Measurements from ENCODE around the gene ACR. TPM values are rescaled to one million over a fixed set of nuclear protein-coding genes. Genes with fewer than 3 reads are reported as not detected.
A peak's percentile ranks its signal among the peaks of the same experiment; 100 is the strongest.
"Not testable (repeated sequence)": the region's sequence is repeated elsewhere in the genome, so short reads cannot be mapped to it uniquely, and the experiment has no call there.

The ACR gene
- total and polyA plus RNA-seq, 9 donors, result 0.09 to 0.46 (median 0.19) TPM

GRCh38 chr22:50732681-50733080, 5.3 kb upstream of the ACR start:
- peaks cover 2% of the 10 kb centered on the region for H3K36me3 ChIP-seq (ENCODE audit: control insufficient read depth, insufficient read depth, low read length)
- H3K4me1 ChIP-seq (ENCODE audit: control insufficient read depth, insufficient read depth, low read length), result peaks cover 18% of the 10 kb centered on the region
- peaks cover 46% of the 10 kb centered on the region for H3K27me3 ChIP-seq (ENCODE audit: control insufficient read depth, insufficient read depth, low read length)
- WGBS (ENCODE audit: insufficient coverage), result 91% methylated on average over 4 of the region's 12 CpGs
- H3K9me3 ChIP-seq (replicated peaks; ENCODE audit: control insufficient read depth, low read depth, low read length), result no peaks in the 10 kb centered on the region
- H3K27ac ChIP-seq (ENCODE audit: low read length), result no peak overlapping the region
- no peak overlapping the region for H3K4me3 ChIP-seq (ENCODE audit: low read length)
- DNase-seq, result no peak

DNA sequence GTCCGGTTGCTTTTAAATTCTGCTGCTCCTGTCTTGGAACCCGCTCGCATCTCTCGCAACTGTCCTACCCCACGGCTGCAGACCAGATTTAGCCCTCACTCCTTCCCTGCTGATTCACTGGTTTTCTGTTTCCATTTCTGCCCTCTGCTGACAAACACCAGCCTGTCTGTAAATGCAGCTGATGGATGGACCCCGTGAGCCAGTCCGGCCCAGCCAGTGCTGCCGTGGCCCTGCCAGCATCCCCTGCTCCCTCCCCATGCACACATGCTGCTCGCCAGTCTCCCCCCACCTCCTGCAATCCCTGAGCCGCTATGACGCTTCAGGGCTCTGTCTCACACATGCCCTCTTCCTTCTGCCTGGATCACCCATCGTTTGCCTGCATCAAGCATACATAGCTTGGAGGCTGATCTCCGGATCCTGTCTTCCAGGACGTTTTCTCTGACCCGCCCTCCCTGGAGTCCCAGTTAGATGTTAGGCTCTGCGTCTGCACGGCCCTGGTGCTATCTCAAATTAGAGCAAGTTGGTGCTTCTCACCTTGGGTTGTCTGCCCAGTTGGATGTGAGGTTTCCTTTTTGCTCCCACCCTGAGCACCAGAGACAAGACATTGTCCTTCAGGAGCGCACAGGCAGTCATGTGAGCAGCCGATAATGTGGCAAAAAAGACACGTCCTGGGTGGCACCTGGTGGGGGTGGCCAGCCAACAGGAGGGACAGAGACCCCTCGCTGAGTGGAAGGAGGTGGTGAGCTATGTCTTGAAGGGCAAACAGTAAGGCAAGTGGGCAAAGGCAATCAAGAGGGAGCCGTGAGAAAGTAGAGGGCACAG, 4.3 kb upstream of the ACR start:
- H3K36me3 ChIP-seq (ENCODE audit: control insufficient read depth, insufficient read depth, low read length), result no peaks in the 10 kb centered on the region
- peaks cover 18% of the 10 kb centered on the region for H3K4me1 ChIP-seq (ENCODE audit: control insufficient read depth, insufficient read depth, low read length)
- 28% methylated on average over 20 of the region's 22 CpGs for WGBS (ENCODE audit: insufficient coverage)
- H3K27ac ChIP-seq (ENCODE audit: low read length), result no peak overlapping the region
- H3K4me3 ChIP-seq (ENCODE audit: low read length), result no peak overlapping the region
- no peak for DNase-seq
- H3K9me3 ChIP-seq (replicated peaks; ENCODE audit: control insufficient read depth, low read depth, low read length), result no peaks in the 10 kb centered on the region
- H3K27me3 ChIP-seq (ENCODE audit: control insufficient read depth, insufficient read depth, low read length), result peaks cover 50% of the 10 kb centered on the region

GRCh38 chr22:50734343-50734771, 3.6 kb upstream of the ACR start:
- H3K9me3 ChIP-seq (replicated peaks; ENCODE audit: control insufficient read depth, low read depth, low read length), result no peaks in the 10 kb centered on the region
- no peak overlapping the region for H3K27ac ChIP-seq (ENCODE audit: low read length)
- H3K27me3 ChIP-seq (ENCODE audit: control insufficient read depth, insufficient read depth, low read length), result peaks cover 53% of the 10 kb centered on the region
- no peak for DNase-seq
- 70% methylated on average over 7 of the region's 10 CpGs for WGBS (ENCODE audit: insufficient coverage)
- H3K36me3 ChIP-seq (ENCODE audit: control insufficient read depth, insufficient read depth, low read length), result no peaks in the 10 kb centered on the region
- no peak overlapping the region for H3K4me3 ChIP-seq (ENCODE audit: low read length)
- peaks cover 18% of the 10 kb centered on the region for H3K4me1 ChIP-seq (ENCODE audit: control insufficient read depth, insufficient read depth, low read length)

DNA sequence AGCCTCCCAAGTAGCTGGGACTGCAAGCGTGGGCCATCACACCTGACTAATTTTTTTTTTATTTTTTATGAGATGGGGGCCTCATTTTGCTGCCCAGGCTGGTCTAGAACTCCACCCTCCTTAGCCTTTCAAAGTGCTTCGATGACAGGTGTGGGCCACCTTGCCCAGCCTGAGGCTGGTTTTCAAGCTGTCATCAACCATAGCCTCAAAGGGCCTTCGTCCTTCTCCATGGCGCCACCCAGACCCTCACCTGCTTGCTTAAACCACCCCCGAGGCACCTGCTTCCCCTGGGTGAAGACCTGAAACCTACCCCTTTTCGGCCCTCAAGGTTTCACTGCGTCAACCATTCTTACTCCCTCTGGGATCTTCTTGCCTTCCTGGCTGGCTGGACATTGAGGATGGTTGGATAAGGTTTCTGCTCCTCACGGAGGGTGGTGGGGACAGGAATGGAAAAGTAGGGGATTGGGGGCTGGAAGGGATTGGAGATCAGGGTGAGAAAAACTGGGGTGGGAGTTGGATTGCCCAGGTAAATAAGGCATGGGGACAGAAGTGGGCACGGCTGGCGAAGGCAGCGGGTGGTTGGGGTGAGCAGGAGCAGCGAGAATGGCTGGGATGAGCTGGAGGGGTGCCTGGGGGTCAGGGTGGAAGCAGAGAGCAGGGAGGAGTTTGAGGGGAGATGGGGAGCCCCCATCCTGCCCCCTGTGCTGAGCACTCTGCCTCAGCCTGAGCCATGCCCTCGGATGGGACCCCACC, 2.8 kb upstream of the ACR start:
- H3K27me3 ChIP-seq (ENCODE audit: control insufficient read depth, insufficient read depth, low read length), result peaks cover 48% of the 10 kb centered on the region
- 81% methylated on average over 9 of the region's 13 CpGs for WGBS (ENCODE audit: insufficient coverage)
- no peak for DNase-seq

DNA sequence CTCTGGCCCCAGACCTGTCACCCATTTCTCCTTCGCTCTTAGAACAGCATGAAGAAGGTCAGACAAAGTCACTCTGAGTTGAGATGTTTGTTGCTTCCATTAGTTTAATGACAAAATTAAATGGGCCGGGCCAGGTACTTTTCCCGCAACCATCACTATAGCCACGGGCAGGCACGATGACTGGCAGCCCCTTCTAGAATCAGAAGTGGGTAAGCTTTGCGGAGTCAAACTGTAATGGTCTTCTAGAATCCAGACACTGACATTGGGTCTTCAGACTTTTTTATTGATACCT, 2.3 kb upstream of the ACR start:
- no peak for DNase-seq
- 95% methylated on average over 3 of the region's 6 CpGs for WGBS (ENCODE audit: insufficient coverage)
- no peak overlapping the region for H3K4me3 ChIP-seq (ENCODE audit: low read length)
- H3K27me3 ChIP-seq (ENCODE audit: control insufficient read depth, insufficient read depth, low read length), result peaks cover 44% of the 10 kb centered on the region
- H3K36me3 ChIP-seq (ENCODE audit: control insufficient read depth, insufficient read depth, low read length), result no peaks in the 10 kb centered on the region
- no peak overlapping the region for H3K27ac ChIP-seq (ENCODE audit: low read length)
- H3K4me1 ChIP-seq (ENCODE audit: control insufficient read depth, insufficient read depth, low read length), result peaks cover 11% of the 10 kb centered on the region
- H3K9me3 ChIP-seq (replicated peaks; ENCODE audit: control insufficient read depth, low read depth, low read length), result no peaks in the 10 kb centered on the region

More for the DNA sequence above, 2.8 kb upstream of the ACR start:
- Histone ChIP-seq H3K4me3 (ENCODE audit: low read length) (no peak overlapping the region), H3K36me3 (ENCODE audit: control insufficient read depth, insufficient read depth, low read length) (no peaks in the 10 kb centered on the region), H3K27ac (ENCODE audit: low read length) (no peak overlapping the region), H3K4me1 (ENCODE audit: control insufficient read depth, insufficient read depth, low read length) (peaks cover 15% of the 10 kb centered on the region), H3K9me3 (replicated peaks; ENCODE audit: control insufficient read depth, low read depth, low read length) (no peaks in the 10 kb centered on the region)

DNA sequence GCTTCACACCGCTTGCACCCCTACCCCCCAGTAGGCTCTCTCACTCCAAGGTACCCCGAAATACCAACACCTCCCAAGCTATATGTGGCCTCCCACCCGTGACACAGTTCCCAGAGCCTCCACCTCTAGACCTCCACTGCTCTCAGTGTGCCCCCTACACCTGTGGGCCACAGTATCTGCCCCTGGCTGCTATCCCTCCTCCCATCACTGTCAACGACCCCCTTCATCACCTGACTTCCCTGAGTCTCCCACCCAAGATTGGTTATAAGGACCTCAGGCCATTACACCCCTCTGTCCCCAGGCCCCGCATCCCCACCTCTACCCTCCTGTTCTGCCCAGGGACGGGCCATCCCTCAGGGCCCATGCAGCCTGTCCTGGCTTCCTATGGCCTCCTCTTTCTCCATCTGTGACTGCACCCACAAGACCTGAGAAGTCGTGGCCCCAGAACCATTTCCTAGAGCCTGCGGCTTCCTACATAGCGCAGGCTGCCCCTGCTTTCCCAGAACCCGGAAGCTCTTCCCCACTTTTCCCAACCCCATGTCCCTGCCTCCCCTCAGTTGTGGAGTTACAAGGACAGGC, 734 bp downstream of the ACR start:
- 78% methylated on average over 10 of the region's 10 CpGs for WGBS (ENCODE audit: insufficient coverage)
- H3K27me3 ChIP-seq (ENCODE audit: control insufficient read depth, insufficient read depth, low read length), result peaks cover 21% of the 10 kb centered on the region
- DNase-seq, result no peak
- no peaks in the 10 kb centered on the region for H3K36me3 ChIP-seq (ENCODE audit: control insufficient read depth, insufficient read depth, low read length)
- no peaks in the 10 kb centered on the region for H3K4me1 ChIP-seq (ENCODE audit: control insufficient read depth, insufficient read depth, low read length)
- H3K9me3 ChIP-seq (replicated peaks; ENCODE audit: control insufficient read depth, low read depth, low read length), result no peaks in the 10 kb centered on the region
- H3K27ac ChIP-seq (ENCODE audit: low read length), result no peak overlapping the region
- no peak overlapping the region for H3K4me3 ChIP-seq (ENCODE audit: low read length)

DNA sequence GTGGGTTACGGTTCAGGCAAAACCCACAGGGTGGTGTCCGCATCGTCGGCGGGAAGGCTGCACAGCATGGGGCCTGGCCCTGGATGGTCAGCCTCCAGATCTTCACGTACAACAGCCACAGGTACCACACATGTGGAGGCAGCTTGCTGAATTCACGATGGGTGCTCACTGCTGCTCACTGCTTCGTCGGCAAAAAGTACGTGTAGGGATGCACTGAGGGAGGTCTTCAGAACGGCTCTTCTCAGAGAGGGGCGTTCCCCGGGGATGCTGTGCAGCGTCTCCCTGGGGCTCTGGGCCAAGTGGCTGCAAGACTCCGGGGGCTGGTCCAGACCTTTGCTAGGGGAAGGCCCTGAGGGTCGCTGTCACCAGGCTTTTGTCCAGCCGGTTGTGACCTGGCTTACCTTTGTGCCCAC, 1.3 kb downstream of the ACR start:
- Histone ChIP-seq H3K9me3 (replicated peaks; ENCODE audit: control insufficient read depth, low read depth, low read length) (no peaks in the 10 kb centered on the region), H3K27ac (ENCODE audit: low read length) (no peak overlapping the region), H3K36me3 (ENCODE audit: control insufficient read depth, insufficient read depth, low read length) (no peaks in the 10 kb centered on the region), H3K4me1 (ENCODE audit: control insufficient read depth, insufficient read depth, low read length) (no peaks in the 10 kb centered on the region), H3K4me3 (ENCODE audit: low read length) (no peak overlapping the region), H3K27me3 (ENCODE audit: control insufficient read depth, insufficient read depth, low read length) (peaks cover 16% of the 10 kb centered on the region)
- WGBS (ENCODE audit: insufficient coverage), result 56% methylated on average over 16 of the region's 17 CpGs
- no peak for DNase-seq

- no peaks in the 10 kb centered on the region for H3K4me1 ChIP-seq (ENCODE audit: control insufficient read depth, insufficient read depth, low read length)
- no peaks in the 10 kb centered on the region for H3K9me3 ChIP-seq (replicated peaks; ENCODE audit: control insufficient read depth, low read depth, low read length)
- no peak overlapping the region for H3K27ac ChIP-seq (ENCODE audit: low read length)
- H3K4me3 ChIP-seq (ENCODE audit: low read length), result no peak overlapping the region
- H3K27me3 ChIP-seq (ENCODE audit: control insufficient read depth, insufficient read depth, low read length), result peaks cover 14% of the 10 kb centered on the region
- 82% methylated on average over 10 of the region's 12 CpGs for WGBS (ENCODE audit: insufficient coverage)
- no peaks in the 10 kb centered on the region for H3K36me3 ChIP-seq (ENCODE audit: control insufficient read depth, insufficient read depth, low read length)
- peak; percentile 9 for DNase-seq
Measured at GRCh38 chr22:50739894-50740293, 1.9 kb downstream of the ACR start.

DNA sequence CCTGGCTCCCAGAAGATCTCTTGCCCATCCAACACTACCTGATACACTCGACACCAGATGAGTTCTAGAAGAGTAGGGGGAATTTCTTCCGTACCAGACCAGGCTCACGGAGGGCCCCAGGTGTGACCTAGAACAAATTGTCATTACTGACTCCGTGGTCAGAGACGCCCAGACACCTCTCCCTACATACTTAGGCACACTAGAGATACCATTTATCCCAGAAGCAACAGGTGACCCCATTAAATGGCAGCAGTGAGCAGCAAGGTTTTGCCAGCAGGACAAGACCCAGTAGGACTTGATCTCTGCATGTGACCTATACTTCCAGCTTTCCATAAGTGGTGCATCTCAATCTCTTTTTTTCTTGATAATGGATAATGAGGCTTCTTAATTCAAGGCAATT, 2.7 kb downstream of the ACR start:
- not testable (repeated sequence) for H3K4me3 ChIP-seq (ENCODE audit: low read length); H3K36me3 ChIP-seq (ENCODE audit: control insufficient read depth, insufficient read depth, low read length); DNase-seq; H3K27ac ChIP-seq (ENCODE audit: low read length); H3K4me1 ChIP-seq (ENCODE audit: control insufficient read depth, insufficient read depth, low read length); H3K27me3 ChIP-seq (ENCODE audit: control insufficient read depth, insufficient read depth, low read length); H3K9me3 ChIP-seq (replicated peaks; ENCODE audit: control insufficient read depth, low read depth, low read length)
- WGBS (ENCODE audit: insufficient coverage), result 63% methylated on average over 2 of the region's 5 CpGs

- not testable (repeated sequence) for H3K27ac ChIP-seq (ENCODE audit: low read length); H3K27me3 ChIP-seq (ENCODE audit: control insufficient read depth, insufficient read depth, low read length); H3K36me3 ChIP-seq (ENCODE audit: control insufficient read depth, insufficient read depth, low read length); H3K4me3 ChIP-seq (ENCODE audit: low read length); H3K9me3 ChIP-seq (replicated peaks; ENCODE audit: control insufficient read depth, low read depth, low read length); DNase-seq; H3K4me1 ChIP-seq (ENCODE audit: control insufficient read depth, insufficient read depth, low read length)
- no CpG with 5 or more reads among the region's 12 CpGs for WGBS (ENCODE audit: insufficient coverage)
Measured at GRCh38 chr22:50744424-50744823, 6.4 kb downstream of the ACR start.

Measured in muscle of leg (tissue), 11 donors.